Neural cell (in vitro differentiated cells): ENCODE measurements around the gene STXBP1. TPM values are rescaled to one million over a fixed set of nuclear protein-coding genes. Genes with fewer than 3 reads are reported as not detected.

Experiments
- H2AFZ ChIP-seq: fragments of 200-600, 300-800 bp; sonication (generic), shearing (Covaris generic); 2 replicates; pipeline ENCODE4 v1.6.0; 2014; ENCODE audit warnings: low read depth, mild to moderate bottlenecking, antibody characterized with exemption, low read length, moderate library complexity
- H3F3A ChIP-seq: fragments of 200-600 bp; shearing (Covaris generic); 2 replicates; pipeline ENCODE4 v1.6.1; 2016; ENCODE audit warnings: mild to moderate bottlenecking, moderate library complexity, mixed read lengths, antibody characterized with exemption, low read length; ENCODE audit not compliant: insufficient read depth, poor library complexity, severe bottlenecking
- H3K27ac ChIP-seq: fragments of 200-600, 300-800 bp; sonication (generic), shearing (Covaris generic); 2 replicates; pipeline ENCODE4 v1.5.1; 2014; ENCODE audit warnings: mild to moderate bottlenecking, low read length, moderate library complexity
- H3K27me3 ChIP-seq: fragments of 300-800, 200-600 bp; sonication (generic), shearing (Covaris generic); 2 replicates; pipeline ENCODE4 v1.6.0; 2014; ENCODE audit warnings: mild to moderate bottlenecking, low read depth, low read length, moderate library complexity; ENCODE audit not compliant: insufficient read depth
- H3K36me3 ChIP-seq: fragments of 300-800, 200-600 bp; sonication (generic), shearing (Covaris generic); 2 replicates; pipeline ENCODE4 v1.5.1; 2014; ENCODE audit warnings: mild to moderate bottlenecking, antibody characterized with exemption, low read length, moderate library complexity; ENCODE audit not compliant: insufficient read depth
- H3K4me2 ChIP-seq: fragments of 300-800, 200-600 bp; sonication (generic), shearing (Covaris generic); 2 replicates; pipeline ENCODE4 v1.6.0; 2014; ENCODE audit warnings: mild to moderate bottlenecking, low read length
- H3K4me3 ChIP-seq: fragments of 300-800, 200-600 bp; sonication (generic), shearing (Covaris generic); 2 replicates; pipeline ENCODE4 v1.5.1; 2014; ENCODE audit warnings: mild to moderate bottlenecking, low read length, moderate library complexity
- H3K79me2 ChIP-seq: fragments of 200-600 bp; shearing (Covaris generic); replicated peaks from 2 replicates; pipeline ENCODE4 v1.6.0; 2014; ENCODE audit warnings: mild to moderate bottlenecking, low read length, moderate library complexity; ENCODE audit not compliant: insufficient read depth
- H3K9ac ChIP-seq: fragments of 300-800, 200-600 bp; sonication (generic), shearing (Covaris generic); 2 replicates; pipeline ENCODE4 v1.6.1; 2016; ENCODE audit warnings: mild to moderate bottlenecking, low read length, mixed read lengths
- H3K9me2 ChIP-seq: fragments of 200-600 bp; shearing (Covaris generic); 2 replicates; pipeline ENCODE4 v1.6.1; 2016; ENCODE audit warnings: mild to moderate bottlenecking, low read length, mixed read lengths; ENCODE audit not compliant: insufficient read depth
- H3K9me3 ChIP-seq: fragments of 200-600, 300-800 bp; sonication (generic), shearing (Covaris generic); 2 replicates; pipeline ENCODE4 v1.6.1; 2016; ENCODE audit warnings: mild to moderate bottlenecking, mixed run types, low read length, moderate library complexity, mixed read lengths
- H4K20me1 ChIP-seq: fragments of 200-600 bp; shearing (Covaris generic); 2 replicates; pipeline ENCODE4 v1.6.1; 2016; ENCODE audit warnings: mild to moderate bottlenecking, mixed run types; ENCODE audit not compliant: insufficient read depth
- EP300 ChIP-seq: fragments of 450-650 bp; conservative IDR thresholded peaks from 2 replicates; pipeline ENCODE4 v1.6.1; 2014; ENCODE audit warnings: antibody characterized with exemption, mild to moderate bottlenecking, moderate library complexity; ENCODE audit not compliant: poor library complexity, severe bottlenecking
- EZH2 ChIP-seq: fragments of 200-600, 300-800 bp; shearing (Covaris generic), sonication (generic); IDR thresholded peaks from 2 replicates; pipeline ENCODE4 v1.6.1; 2014; ENCODE audit warnings: antibody characterized with exemption, low read length, borderline replicate concordance, mild to moderate bottlenecking; ENCODE audit not compliant: insufficient read depth, poor library complexity, severe bottlenecking
- MXI1 ChIP-seq: fragments of 450-650 bp; conservative IDR thresholded peaks from 2 replicates; pipeline ENCODE4 v1.6.1; 2014; ENCODE audit warnings: antibody characterized with exemption, mild to moderate bottlenecking; ENCODE audit not compliant: poor library complexity, severe bottlenecking
- POLR2AphosphoS5 ChIP-seq: IDR thresholded peaks from 2 replicates; pipeline ENCODE4 v1.6.1; 2012
- RAD21 ChIP-seq: fragments of 450-650 bp; conservative IDR thresholded peaks from 2 replicates; pipeline ENCODE4 v1.6.1; 2014; ENCODE audit warnings: antibody characterized with exemption, mild to moderate bottlenecking, moderate library complexity
- SMC3 ChIP-seq: fragments of 450-650 bp; conservative IDR thresholded peaks from 2 replicates; pipeline ENCODE4 v1.6.1; 2014; ENCODE audit warnings: antibody characterized with exemption, mild to moderate bottlenecking, moderate library complexity; ENCODE audit not compliant: poor library complexity
- TAF1 ChIP-seq: IDR thresholded peaks from 2 replicates; pipeline ENCODE4 v1.6.1; 2012; ENCODE audit warnings: low read depth
- polyA plus RNA-seq: library from polyadenylated mRNA; depleted of rRNA; stranded (reverse); fragments of >200 nt; gene quantifications from 2 replicates; pipeline ENCODE4 v1.2.3, GENCODE V29; 2014
- TF ChIP-seq, protein P1 (sequence below): IDR thresholded peaks from 2 replicates; pipeline ENCODE4 v1.6.1; 2012; ENCODE audit warnings: borderline replicate concordance
- TF ChIP-seq, protein P2 (sequence below): fragments of 450-650 bp; IDR thresholded peaks from 2 replicates; pipeline ENCODE4 v1.5.1; 2014; ENCODE audit warnings: antibody characterized with exemption, mild to moderate bottlenecking, moderate library complexity; ENCODE audit not compliant: poor library complexity, severe bottlenecking

Gene STXBP1
- polyA plus RNA-seq, 1 donor from 2014 or later = 42.5 TPM

GRCh38 chr9:127650518-127650917, 38.4 kb downstream of the STXBP1 start:
- Histone ChIP-seq H3K9me2 (no peaks in the 10 kb centered on the region), H3K27ac (no peak overlapping the region), H3K9me3 (no peaks in the 10 kb centered on the region)

GRCh38 chr9:127651697-127652610, 39.9 kb downstream of the STXBP1 start:
- H3K9me2 ChIP-seq = no peaks in the 10 kb centered on the region
- H3K27ac ChIP-seq = no peak overlapping the region
- H3K27me3 ChIP-seq = no peaks in the 10 kb centered on the region
- H3K9me3 ChIP-seq = no peaks in the 10 kb centered on the region
- H3F3A ChIP-seq = no peaks in the 10 kb centered on the region
- H4K20me1 ChIP-seq = no peaks in the 10 kb centered on the region
- H3K36me3 ChIP-seq = peaks cover 18% of the 10 kb centered on the region
- H3K4me2 ChIP-seq = no peak overlapping the region
- no peak overlapping the region for H3K9ac ChIP-seq
- no peak overlapping the region for H2AFZ ChIP-seq
- TF ChIP-seq EP300 = no peak
- TF ChIP-seq, protein P1, sequence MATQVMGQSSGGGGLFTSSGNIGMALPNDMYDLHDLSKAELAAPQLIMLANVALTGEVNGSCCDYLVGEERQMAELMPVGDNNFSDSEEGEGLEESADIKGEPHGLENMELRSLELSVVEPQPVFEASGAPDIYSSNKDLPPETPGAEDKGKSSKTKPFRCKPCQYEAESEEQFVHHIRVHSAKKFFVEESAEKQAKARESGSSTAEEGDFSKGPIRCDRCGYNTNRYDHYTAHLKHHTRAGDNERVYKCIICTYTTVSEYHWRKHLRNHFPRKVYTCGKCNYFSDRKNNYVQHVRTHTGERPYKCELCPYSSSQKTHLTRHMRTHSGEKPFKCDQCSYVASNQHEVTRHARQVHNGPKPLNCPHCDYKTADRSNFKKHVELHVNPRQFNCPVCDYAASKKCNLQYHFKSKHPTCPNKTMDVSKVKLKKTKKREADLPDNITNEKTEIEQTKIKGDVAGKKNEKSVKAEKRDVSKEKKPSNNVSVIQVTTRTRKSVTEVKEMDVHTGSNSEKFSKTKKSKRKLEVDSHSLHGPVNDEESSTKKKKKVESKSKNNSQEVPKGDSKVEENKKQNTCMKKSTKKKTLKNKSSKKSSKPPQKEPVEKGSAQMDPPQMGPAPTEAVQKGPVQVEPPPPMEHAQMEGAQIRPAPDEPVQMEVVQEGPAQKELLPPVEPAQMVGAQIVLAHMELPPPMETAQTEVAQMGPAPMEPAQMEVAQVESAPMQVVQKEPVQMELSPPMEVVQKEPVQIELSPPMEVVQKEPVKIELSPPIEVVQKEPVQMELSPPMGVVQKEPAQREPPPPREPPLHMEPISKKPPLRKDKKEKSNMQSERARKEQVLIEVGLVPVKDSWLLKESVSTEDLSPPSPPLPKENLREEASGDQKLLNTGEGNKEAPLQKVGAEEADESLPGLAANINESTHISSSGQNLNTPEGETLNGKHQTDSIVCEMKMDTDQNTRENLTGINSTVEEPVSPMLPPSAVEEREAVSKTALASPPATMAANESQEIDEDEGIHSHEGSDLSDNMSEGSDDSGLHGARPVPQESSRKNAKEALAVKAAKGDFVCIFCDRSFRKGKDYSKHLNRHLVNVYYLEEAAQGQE = no peak
- no peak for TF ChIP-seq EZH2
- no peak for TF ChIP-seq MXI1
- no peak for TF ChIP-seq TAF1
- TF ChIP-seq, protein P2, sequence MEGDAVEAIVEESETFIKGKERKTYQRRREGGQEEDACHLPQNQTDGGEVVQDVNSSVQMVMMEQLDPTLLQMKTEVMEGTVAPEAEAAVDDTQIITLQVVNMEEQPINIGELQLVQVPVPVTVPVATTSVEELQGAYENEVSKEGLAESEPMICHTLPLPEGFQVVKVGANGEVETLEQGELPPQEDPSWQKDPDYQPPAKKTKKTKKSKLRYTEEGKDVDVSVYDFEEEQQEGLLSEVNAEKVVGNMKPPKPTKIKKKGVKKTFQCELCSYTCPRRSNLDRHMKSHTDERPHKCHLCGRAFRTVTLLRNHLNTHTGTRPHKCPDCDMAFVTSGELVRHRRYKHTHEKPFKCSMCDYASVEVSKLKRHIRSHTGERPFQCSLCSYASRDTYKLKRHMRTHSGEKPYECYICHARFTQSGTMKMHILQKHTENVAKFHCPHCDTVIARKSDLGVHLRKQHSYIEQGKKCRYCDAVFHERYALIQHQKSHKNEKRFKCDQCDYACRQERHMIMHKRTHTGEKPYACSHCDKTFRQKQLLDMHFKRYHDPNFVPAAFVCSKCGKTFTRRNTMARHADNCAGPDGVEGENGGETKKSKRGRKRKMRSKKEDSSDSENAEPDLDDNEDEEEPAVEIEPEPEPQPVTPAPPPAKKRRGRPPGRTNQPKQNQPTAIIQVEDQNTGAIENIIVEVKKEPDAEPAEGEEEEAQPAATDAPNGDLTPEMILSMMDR = no peak
- TF ChIP-seq SMC3 = no peak
- no peak for TF ChIP-seq RAD21
- TF ChIP-seq POLR2AphosphoS5 = no peak
- H3K4me3 ChIP-seq = no peak overlapping the region
- no peaks in the 10 kb centered on the region for H3K79me2 ChIP-seq

More at GRCh38 chr9:127650518-127650917, 38.4 kb downstream of the STXBP1 start:
- Histone ChIP-seq H3K4me2 (no peak overlapping the region), H3K4me3 (no peak overlapping the region), H3F3A (no peaks in the 10 kb centered on the region), H2AFZ (no peak overlapping the region), H3K36me3 (peaks cover 18% of the 10 kb centered on the region), H3K27me3 (no peaks in the 10 kb centered on the region), H3K9ac (no peak overlapping the region), H4K20me1 (no peaks in the 10 kb centered on the region), H3K79me2 (no peaks in the 10 kb centered on the region)
- no peak for TF ChIP-seq POLR2AphosphoS5
- no peak for TF ChIP-seq TAF1
- no peak for TF ChIP-seq RAD21
- no peak for TF ChIP-seq EP300
